Colonic mucosa (tissue), 4 donors: ENCODE results near the gene ATP13A2. TPM values are rescaled to one million over a fixed set of nuclear protein-coding genes. Genes with fewer than 3 reads are reported as not detected.

Experiments used
- DNase-seq: peaks from one replicate; pipeline ENCODE4 v3.0.0-alpha.2; 2020
- H3K27ac ChIP-seq: fragments of 200-600 bp; one replicate; pipeline ENCODE4 v1.8.0; 2021
- H3K27me3 ChIP-seq: fragments of 200-600 bp; one replicate; pipeline ENCODE4 v1.8.0; 2021
- H3K36me3 ChIP-seq: fragments of 200-600 bp; one replicate; pipeline ENCODE4 v1.8.0; 2021
- H3K4me1 ChIP-seq: fragments of 200-600 bp; one replicate; pipeline ENCODE4 v1.8.0; 2021; ENCODE audit warnings: mild to moderate bottlenecking
- H3K4me3 ChIP-seq: fragments of 200-600 bp; one replicate; pipeline ENCODE4 v1.8.0; 2021
- H3K9ac ChIP-seq, 2 donors: one replicate each; pipeline ENCODE4 v1.7.0; 2013; ENCODE audit warnings: control low read depth in 2 of 2, low read depth in 2 of 2, low read length in 2 of 2
- H3K9me3 ChIP-seq: fragments of 200-600 bp; one replicate; pipeline ENCODE4 v1.8.0; 2021
- CTCF ChIP-seq: fragments of 200-600 bp; IDR thresholded peaks from one replicate; pipeline ENCODE4 v1.8.0; 2022; ENCODE audit warnings: antibody characterized with exemption, mild to moderate bottlenecking
- intact Hi-C: fragments of 100-400 bp; cut with DNase I; formaldehyde crosslinking; loops from one replicate; pipeline ENCODE4 v1.14.1; 2022
- total RNA-seq, 2 donors: library from RNA; stranded (reverse); fragmentation: NEBNext Ultra II Directional in 1 of 2; extraction: Animal tissue kit (Norgen Biotek cat#: 25700) in 1 of 2; gene quantifications; one replicate each; pipeline ENCODE4 v1.2.1, GENCODE V29; 2021
- donor health status: healthy.
- donor health status: DM: no; HTN: no; CAD: no.
- donor health status: DM: no; HTN: no; CAD: no.

The ATP13A2 gene
- total RNA-seq, 2 donors from 2014 or later: 55.3 to 111 TPM

GRCh38 chr1:17021896-17022295 is 10.2 kb upstream of the ATP13A2 start:
- no peaks in the 10 kb centered on the region for H3K27me3 ChIP-seq
- H3K9me3 ChIP-seq: no peaks in the 10 kb centered on the region
- H3K27ac ChIP-seq: no peak overlapping the region
- no peak overlapping the region for H3K9ac ChIP-seq
- intact Hi-C loops: no loop called here
- H3K36me3 ChIP-seq: peaks cover 44% of the 10 kb centered on the region
- no peak for TF ChIP-seq CTCF
- no peak for DNase-seq
- H3K4me3 ChIP-seq: no peak overlapping the region
- H3K4me1 ChIP-seq: no peaks in the 10 kb centered on the region

- no peak for TF ChIP-seq CTCF
- intact Hi-C loops: no loop called here
- DNase-seq: no peak
Measured at GRCh38 chr1:17020502-17020901, 8.8 kb upstream of the ATP13A2 start.

GRCh38 chr1:17018849-17019248 is 7.1 kb upstream of the ATP13A2 start:
- H3K27ac ChIP-seq: no peak overlapping the region
- no peaks in the 10 kb centered on the region for H3K4me1 ChIP-seq
- intact Hi-C loops: no loop called here
- H3K9me3 ChIP-seq: no peaks in the 10 kb centered on the region
- no peak overlapping the region for H3K4me3 ChIP-seq
- no peak overlapping the region for H3K9ac ChIP-seq
- DNase-seq: no peak
- H3K27me3 ChIP-seq: no peaks in the 10 kb centered on the region
- H3K36me3 ChIP-seq: peaks cover 34% of the 10 kb centered on the region
- TF ChIP-seq CTCF: no peak

More at GRCh38 chr1:17020502-17020901, 8.8 kb upstream of the ATP13A2 start:
- H3K36me3 ChIP-seq: peaks cover 34% of the 10 kb centered on the region
- no peaks in the 10 kb centered on the region for H3K4me1 ChIP-seq
- no peak overlapping the region for H3K4me3 ChIP-seq
- no peak overlapping the region for H3K27ac ChIP-seq
- H3K27me3 ChIP-seq: no peaks in the 10 kb centered on the region
- no peak overlapping the region for H3K9ac ChIP-seq
- H3K9me3 ChIP-seq: no peaks in the 10 kb centered on the region

GRCh38 chr1:17017435-17017834 is 5.7 kb upstream of the ATP13A2 start:
- DNase-seq: no peak
- H3K9ac ChIP-seq: no peak overlapping the region
- H3K36me3 ChIP-seq: peaks cover 30% of the 10 kb centered on the region
- H3K9me3 ChIP-seq: no peaks in the 10 kb centered on the region
- H3K4me3 ChIP-seq: no peak overlapping the region
- no peaks in the 10 kb centered on the region for H3K4me1 ChIP-seq
- H3K27ac ChIP-seq: no peak overlapping the region
- TF ChIP-seq CTCF: no peak
- H3K27me3 ChIP-seq: no peaks in the 10 kb centered on the region
- intact Hi-C loops: no loop called here

- no peak for DNase-seq
- no peaks in the 10 kb centered on the region for H3K4me1 ChIP-seq
- no peak overlapping the region for H3K9ac ChIP-seq
- H3K36me3 ChIP-seq: peaks cover 23% of the 10 kb centered on the region
- no peak overlapping the region for H3K27ac ChIP-seq
- no peak overlapping the region for H3K4me3 ChIP-seq
- H3K27me3 ChIP-seq: no peaks in the 10 kb centered on the region
- no peak for TF ChIP-seq CTCF
- no peaks in the 10 kb centered on the region for H3K9me3 ChIP-seq
- intact Hi-C loops: no loop called here
Measured at GRCh38 chr1:17016317-17016661, 4.6 kb upstream of the ATP13A2 start.
